Measurements from ENCODE around the gene INMT. TPM values are rescaled to one million over a fixed set of nuclear protein-coding genes. Genes with fewer than 3 reads are reported as not detected.

INMT gene
- total and polyA plus RNA-seq, 4 donors: 0.84 to 130 (median 28.6) TPM

DNA sequence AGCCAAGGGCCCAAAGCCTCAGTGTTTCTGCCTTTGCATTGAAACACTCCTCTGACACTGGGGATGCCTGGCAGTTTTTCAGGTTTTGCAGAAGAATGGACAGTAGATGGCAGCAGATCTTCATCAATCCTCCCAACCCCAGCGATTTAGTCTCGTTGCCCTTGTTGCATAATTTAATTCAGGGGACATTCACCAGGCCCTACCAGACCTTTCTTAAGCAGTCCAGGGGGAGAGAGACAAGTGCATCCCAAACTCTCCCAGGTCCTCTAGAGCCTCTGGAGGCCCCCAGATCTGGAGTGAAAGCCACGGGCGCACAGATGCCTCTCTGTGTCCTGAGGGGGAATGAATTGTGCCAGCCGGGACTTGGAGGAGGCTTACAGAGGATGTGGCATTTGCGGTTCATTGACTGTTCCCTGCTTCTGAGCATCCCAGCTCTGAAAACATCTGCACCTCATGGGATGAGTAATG is 48.9 kb downstream of the INMT start:
- DNase-seq (ENCODE audit: low spot score): peak; percentile 68
- 55% methylated on average over 6 of the region's 6 CpGs for WGBS
- H3K36me3 ChIP-seq (ENCODE audit: control insufficient read depth in 4 of 4, insufficient read depth in 3 of 4, low read depth in 1 of 4, low read length in 3 of 4): no peaks in the 10 kb centered on the region
- H3K9ac ChIP-seq (ENCODE audit: low read depth in 1 of 2, low read length in 2 of 2): no peak overlapping the region
- no peak overlapping the region for H3K4me3 ChIP-seq (ENCODE audit: low read depth in 1 of 3, low read length in 3 of 3)
- peak; percentile 97 for TF ChIP-seq RAD21 (IDR thresholded peaks at IDR 0.05)
- TF ChIP-seq YY1 (IDR thresholded peaks at IDR 0.05): no peak
- TF ChIP-seq RXRA (IDR thresholded peaks at IDR 0.05): peak; percentile 7 to 24
- no peak for TF ChIP-seq EGR1 (IDR thresholded peaks at IDR 0.05; ENCODE audit: low read depth in 2 of 2)
- TF ChIP-seq, protein P1, sequence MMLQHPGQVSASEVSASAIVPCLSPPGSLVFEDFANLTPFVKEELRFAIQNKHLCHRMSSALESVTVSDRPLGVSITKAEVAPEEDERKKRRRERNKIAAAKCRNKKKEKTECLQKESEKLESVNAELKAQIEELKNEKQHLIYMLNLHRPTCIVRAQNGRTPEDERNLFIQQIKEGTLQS (IDR thresholded peaks at IDR 0.05): peak; percentile 24
- peak in 1 of 2 donors; percentile 26 for TF ChIP-seq HNF4A (conservative IDR thresholded peaks at IDR 0.05)
- TF ChIP-seq, protein P2, sequence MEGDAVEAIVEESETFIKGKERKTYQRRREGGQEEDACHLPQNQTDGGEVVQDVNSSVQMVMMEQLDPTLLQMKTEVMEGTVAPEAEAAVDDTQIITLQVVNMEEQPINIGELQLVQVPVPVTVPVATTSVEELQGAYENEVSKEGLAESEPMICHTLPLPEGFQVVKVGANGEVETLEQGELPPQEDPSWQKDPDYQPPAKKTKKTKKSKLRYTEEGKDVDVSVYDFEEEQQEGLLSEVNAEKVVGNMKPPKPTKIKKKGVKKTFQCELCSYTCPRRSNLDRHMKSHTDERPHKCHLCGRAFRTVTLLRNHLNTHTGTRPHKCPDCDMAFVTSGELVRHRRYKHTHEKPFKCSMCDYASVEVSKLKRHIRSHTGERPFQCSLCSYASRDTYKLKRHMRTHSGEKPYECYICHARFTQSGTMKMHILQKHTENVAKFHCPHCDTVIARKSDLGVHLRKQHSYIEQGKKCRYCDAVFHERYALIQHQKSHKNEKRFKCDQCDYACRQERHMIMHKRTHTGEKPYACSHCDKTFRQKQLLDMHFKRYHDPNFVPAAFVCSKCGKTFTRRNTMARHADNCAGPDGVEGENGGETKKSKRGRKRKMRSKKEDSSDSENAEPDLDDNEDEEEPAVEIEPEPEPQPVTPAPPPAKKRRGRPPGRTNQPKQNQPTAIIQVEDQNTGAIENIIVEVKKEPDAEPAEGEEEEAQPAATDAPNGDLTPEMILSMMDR (IDR thresholded peaks at IDR 0.05; ENCODE audit: low read depth, low read length, missing input control): peak; percentile 81
- no peak overlapping the region for H3K27ac ChIP-seq (ENCODE audit: low read depth in 1 of 2, low read length in 2 of 2)
- H3K27me3 ChIP-seq (ENCODE audit: control insufficient read depth in 4 of 4, insufficient read depth in 4 of 4, low read length in 3 of 4): no peaks in the 10 kb centered on the region
- H3K9me3 ChIP-seq (ENCODE audit: control insufficient read depth in 4 of 4, low read length in 3 of 4): no peaks in the 10 kb centered on the region
- peaks cover 0 to 16% (median 10%) of the 10 kb centered on the region in 4 donors for H3K4me1 ChIP-seq (ENCODE audit: control insufficient read depth in 4 of 4, insufficient read depth in 4 of 4, low read length in 3 of 4)

DNA sequence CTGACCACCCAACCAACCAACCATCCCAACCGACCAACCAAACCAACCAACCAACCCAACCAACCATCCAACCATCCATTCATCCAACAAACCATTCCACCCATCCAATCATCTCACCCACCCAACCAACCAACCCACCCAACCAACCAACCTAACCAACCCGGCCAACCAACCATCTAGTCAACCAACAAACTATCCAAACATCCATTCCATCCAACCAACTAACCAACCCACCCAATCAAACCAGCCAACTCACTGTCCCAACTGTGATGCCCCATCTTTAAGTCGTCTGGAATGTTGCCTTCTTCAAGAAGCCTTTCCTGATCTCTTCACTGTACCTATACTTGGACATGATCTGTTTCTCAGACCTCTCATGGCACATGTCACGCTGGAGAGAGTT is 50.9 kb downstream of the INMT start:
- TF ChIP-seq FOXA1 (IDR thresholded peaks at IDR 0.05): no peak
- no peak for TF ChIP-seq HNF4G (IDR thresholded peaks at IDR 0.05)
- no peak for TF ChIP-seq RAD21 (IDR thresholded peaks at IDR 0.05)
- TF ChIP-seq TAF1 (conservative IDR thresholded peaks at IDR 0.05): no peak
- no peak for TF ChIP-seq GABPA (IDR thresholded peaks at IDR 0.05 in 1 of 2, conservative IDR thresholded peaks at IDR 0.05 in 1 of 2)
- TF ChIP-seq FOXA2 (IDR thresholded peaks at IDR 0.05): no peak
- TF ChIP-seq RXRA (IDR thresholded peaks at IDR 0.05): no peak
- TF ChIP-seq, protein P3, sequence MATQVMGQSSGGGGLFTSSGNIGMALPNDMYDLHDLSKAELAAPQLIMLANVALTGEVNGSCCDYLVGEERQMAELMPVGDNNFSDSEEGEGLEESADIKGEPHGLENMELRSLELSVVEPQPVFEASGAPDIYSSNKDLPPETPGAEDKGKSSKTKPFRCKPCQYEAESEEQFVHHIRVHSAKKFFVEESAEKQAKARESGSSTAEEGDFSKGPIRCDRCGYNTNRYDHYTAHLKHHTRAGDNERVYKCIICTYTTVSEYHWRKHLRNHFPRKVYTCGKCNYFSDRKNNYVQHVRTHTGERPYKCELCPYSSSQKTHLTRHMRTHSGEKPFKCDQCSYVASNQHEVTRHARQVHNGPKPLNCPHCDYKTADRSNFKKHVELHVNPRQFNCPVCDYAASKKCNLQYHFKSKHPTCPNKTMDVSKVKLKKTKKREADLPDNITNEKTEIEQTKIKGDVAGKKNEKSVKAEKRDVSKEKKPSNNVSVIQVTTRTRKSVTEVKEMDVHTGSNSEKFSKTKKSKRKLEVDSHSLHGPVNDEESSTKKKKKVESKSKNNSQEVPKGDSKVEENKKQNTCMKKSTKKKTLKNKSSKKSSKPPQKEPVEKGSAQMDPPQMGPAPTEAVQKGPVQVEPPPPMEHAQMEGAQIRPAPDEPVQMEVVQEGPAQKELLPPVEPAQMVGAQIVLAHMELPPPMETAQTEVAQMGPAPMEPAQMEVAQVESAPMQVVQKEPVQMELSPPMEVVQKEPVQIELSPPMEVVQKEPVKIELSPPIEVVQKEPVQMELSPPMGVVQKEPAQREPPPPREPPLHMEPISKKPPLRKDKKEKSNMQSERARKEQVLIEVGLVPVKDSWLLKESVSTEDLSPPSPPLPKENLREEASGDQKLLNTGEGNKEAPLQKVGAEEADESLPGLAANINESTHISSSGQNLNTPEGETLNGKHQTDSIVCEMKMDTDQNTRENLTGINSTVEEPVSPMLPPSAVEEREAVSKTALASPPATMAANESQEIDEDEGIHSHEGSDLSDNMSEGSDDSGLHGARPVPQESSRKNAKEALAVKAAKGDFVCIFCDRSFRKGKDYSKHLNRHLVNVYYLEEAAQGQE (IDR thresholded peaks at IDR 0.05): no peak
- TF ChIP-seq EGR1 (IDR thresholded peaks at IDR 0.05; ENCODE audit: low read depth in 2 of 2): no peak
- no peak for TF ChIP-seq NR2F2 (IDR thresholded peaks at IDR 0.05)
- no peak for TF ChIP-seq JUND (IDR thresholded peaks at IDR 0.05)
- TF ChIP-seq, protein P4, sequence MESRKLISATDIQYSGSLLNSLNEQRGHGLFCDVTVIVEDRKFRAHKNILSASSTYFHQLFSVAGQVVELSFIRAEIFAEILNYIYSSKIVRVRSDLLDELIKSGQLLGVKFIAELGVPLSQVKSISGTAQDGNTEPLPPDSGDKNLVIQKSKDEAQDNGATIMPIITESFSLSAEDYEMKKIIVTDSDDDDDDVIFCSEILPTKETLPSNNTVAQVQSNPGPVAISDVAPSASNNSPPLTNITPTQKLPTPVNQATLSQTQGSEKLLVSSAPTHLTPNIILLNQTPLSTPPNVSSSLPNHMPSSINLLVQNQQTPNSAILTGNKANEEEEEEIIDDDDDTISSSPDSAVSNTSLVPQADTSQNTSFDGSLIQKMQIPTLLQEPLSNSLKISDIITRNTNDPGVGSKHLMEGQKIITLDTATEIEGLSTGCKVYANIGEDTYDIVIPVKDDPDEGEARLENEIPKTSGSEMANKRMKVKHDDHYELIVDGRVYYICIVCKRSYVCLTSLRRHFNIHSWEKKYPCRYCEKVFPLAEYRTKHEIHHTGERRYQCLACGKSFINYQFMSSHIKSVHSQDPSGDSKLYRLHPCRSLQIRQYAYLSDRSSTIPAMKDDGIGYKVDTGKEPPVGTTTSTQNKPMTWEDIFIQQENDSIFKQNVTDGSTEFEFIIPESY (IDR thresholded peaks at IDR 0.05): no peak
- no peak for TF ChIP-seq HNF4A (conservative IDR thresholded peaks at IDR 0.05)
- TF ChIP-seq YY1 (IDR thresholded peaks at IDR 0.05): no peak
- H3K9ac ChIP-seq (ENCODE audit: low read depth in 1 of 2, low read length in 2 of 2): no peak overlapping the region
- H3K27ac ChIP-seq (ENCODE audit: low read depth in 1 of 2, low read length in 2 of 2): no peak overlapping the region
- no peaks in the 10 kb centered on the region for H3K27me3 ChIP-seq (ENCODE audit: control insufficient read depth in 4 of 4, insufficient read depth in 4 of 4, low read length in 3 of 4)
- no peak overlapping the region for H3K4me3 ChIP-seq (ENCODE audit: low read depth in 1 of 3, low read length in 3 of 3)
- H3K36me3 ChIP-seq (ENCODE audit: control insufficient read depth in 4 of 4, insufficient read depth in 3 of 4, low read depth in 1 of 4, low read length in 3 of 4): no peaks in the 10 kb centered on the region
- no peaks in the 10 kb centered on the region for H3K9me3 ChIP-seq (ENCODE audit: control insufficient read depth in 4 of 4, low read length in 3 of 4)
- H3K4me1 ChIP-seq (ENCODE audit: control insufficient read depth in 4 of 4, insufficient read depth in 4 of 4, low read length in 3 of 4): peaks cover 0 to 2% (median under 1%) of the 10 kb centered on the region in 4 donors
- no peak for DNase-seq (ENCODE audit: low spot score)
- WGBS: 95% methylated on average over 4 of the region's 4 CpGs
